Endothelial cell of umbilical vein (primary cell): ENCODE data around the gene CTU1. TPM values are rescaled to one million over a fixed set of nuclear protein-coding genes. Genes with fewer than 3 reads are reported as not detected.
A peak's percentile ranks its signal among the peaks of the same experiment; 100 is the strongest.

Experiments
- BruUV-seq: library from RNA; stranded (reverse); fragments of 400-500 nt; replicated peaks from 2 replicates; lab custom pipeline; 2021; lab: Mats Ljungman, UMichigan
- CTCF ChIA-PET: fragments of 300-600, 350-600 bp; sonication (Branson Sonifier 250); formaldehyde crosslinking; loops from one replicate; lab custom pipeline; 2021; ENCODE audit warnings: antibody characterized with exemption, inconsistent platforms; lab: Charles Lee
- POLR2A ChIA-PET: fragments of 300-600, 350-600 bp; sonication (Branson Sonifier 250); formaldehyde crosslinking; loops from one replicate; lab custom pipeline; 2021; ENCODE audit warnings: antibody characterized with exemption, inconsistent platforms; lab: Charles Lee
- DNase-seq: peaks from one replicate; pipeline ENCODE4 v3.0.0-alpha.2; 2011; ENCODE audit warnings: low read depth, low spot score
- FAIRE-seq: peaks from 2 replicates; lab custom pipeline; 2011; peaks lifted over from hg19 to GRCh38; lab: Jason Lieb, UNC
- H2AFZ ChIP-seq: 2 replicates; pipeline ENCODE4 v1.6.0; 2012; ENCODE audit warnings: low read depth, low read length, control low read depth, inconsistent platforms
- H3K27ac ChIP-seq: 2 replicates; pipeline ENCODE4 v1.5.1; 2011; ENCODE audit warnings: low read depth, mild to moderate bottlenecking, control low read depth, low read length, moderate library complexity; ENCODE audit not compliant: insufficient read depth
- H3K27me3 ChIP-seq, 2 experiments: 2 replicates each; pipeline versions ENCODE4 v1.6.0 to v1.6.1; 2011; ENCODE audit warnings: low read length in 2 of 2, mixed read lengths in 1 of 2; ENCODE audit not compliant: control insufficient read depth in 2 of 2, insufficient read depth in 2 of 2
- H3K36me3 ChIP-seq, 2 experiments: 2 replicates in 1 of 2; 3 replicates in 1 of 2; pipeline ENCODE4 v1.5.1; 2011; ENCODE audit warnings: low read length in 2 of 2, mild to moderate bottlenecking in 1 of 2, moderate library complexity in 1 of 2; ENCODE audit not compliant: control insufficient read depth in 2 of 2, insufficient read depth in 2 of 2; ENCODE audit errors: extremely low read depth in 1 of 2
- H3K4me1 ChIP-seq: 3 replicates; pipeline ENCODE4 v1.5.1; 2011; ENCODE audit warnings: mild to moderate bottlenecking, low read length; ENCODE audit not compliant: control insufficient read depth, insufficient read depth; ENCODE audit errors: extremely low read depth
- H3K4me2 ChIP-seq: 2 replicates; pipeline ENCODE4 v1.6.1; 2011; ENCODE audit warnings: low read length, control low read depth, mixed read lengths; ENCODE audit not compliant: insufficient read depth
- H3K4me3 ChIP-seq, 3 experiments: fragments of 200-600 bp in 1 of 3; sonication (generic), shearing (Covaris generic) in 1 of 3; replicated peaks in 1 of 3; 2 replicates each; pipeline ENCODE4 v1.5.1; 2011 to 2016; ENCODE audit warnings: control low read depth in 3 of 3, low read length in 3 of 3, mild to moderate bottlenecking in 2 of 3, inconsistent platforms in 1 of 3, low read depth in 1 of 3, moderate library complexity in 1 of 3; ENCODE audit not compliant: insufficient read depth in 1 of 3
- H3K79me2 ChIP-seq: 2 replicates; pipeline ENCODE4 v1.6.0; 2012; ENCODE audit warnings: low read length, inconsistent platforms; ENCODE audit not compliant: control insufficient read depth, insufficient read depth
- H3K9ac ChIP-seq: replicated peaks from 2 replicates; pipeline ENCODE3; 2011; ENCODE audit warnings: low read length, control low read depth; ENCODE audit not compliant: insufficient read depth; ENCODE audit errors: extremely low read depth
- H3K9me1 ChIP-seq: replicated peaks from 3 replicates; pipeline ENCODE4 v1.6.0; 2011; ENCODE audit warnings: mild to moderate bottlenecking, low read length; ENCODE audit not compliant: control insufficient read depth, insufficient read depth; ENCODE audit errors: extremely low read depth
- H3K9me3 ChIP-seq: replicated peaks from 2 replicates; pipeline ENCODE4 v1.5.1; 2012; ENCODE audit warnings: low read length, inconsistent platforms; ENCODE audit not compliant: control insufficient read depth, insufficient read depth
- H4K20me1 ChIP-seq: replicated peaks from 2 replicates; pipeline ENCODE3; 2011; ENCODE audit warnings: mild to moderate bottlenecking, low read length; ENCODE audit not compliant: control insufficient read depth, insufficient read depth; ENCODE audit errors: extremely low read depth
- CTCF ChIP-seq, 2 donors: IDR thresholded peaks; 1 replicate in 1 of 2; 2 replicates in 1 of 2; pipeline ENCODE4 v1.5.1; 2011; ENCODE audit warnings: low read length in 2 of 2, mild to moderate bottlenecking in 2 of 2, moderate library complexity in 2 of 2, control low read depth in 1 of 2, inconsistent platforms in 1 of 2, low read depth in 1 of 2; ENCODE audit not compliant: insufficient read depth in 1 of 2; ENCODE audit errors: extremely low read depth in 1 of 2
- EZH2 ChIP-seq: IDR thresholded peaks from 2 replicates; pipeline ENCODE4 v1.6.1; 2012; ENCODE audit warnings: borderline replicate concordance, low read depth, mild to moderate bottlenecking, moderate library complexity, low read length, inconsistent platforms; ENCODE audit not compliant: severe bottlenecking
- FOS ChIP-seq: IDR thresholded peaks from 2 replicates; pipeline ENCODE4 v1.6.1; 2011; ENCODE audit warnings: mild to moderate bottlenecking, low read length, moderate library complexity, borderline replicate concordance; ENCODE audit not compliant: insufficient read depth
- GATA2 ChIP-seq: IDR thresholded peaks from 2 replicates; pipeline ENCODE4 v1.7.0; 2011; ENCODE audit warnings: low read depth, mild to moderate bottlenecking, moderate library complexity, mixed read lengths, low read length; ENCODE audit not compliant: insufficient read length, insufficient read depth
- JUN ChIP-seq: IDR thresholded peaks from 2 replicates; pipeline ENCODE4 v1.6.1; 2011; ENCODE audit warnings: borderline replicate concordance, low read depth; ENCODE audit not compliant: insufficient read length, insufficient read depth
- MYC ChIP-seq: IDR thresholded peaks from one replicate; pipeline ENCODE4 v1.6.1; 2011; ENCODE audit warnings: mild to moderate bottlenecking, low read depth, low read length
- POLR2A ChIP-seq: IDR thresholded peaks from 2 replicates; pipeline ENCODE4 v1.6.1; 2012; ENCODE audit warnings: low read depth, mild to moderate bottlenecking, control low read depth, low read length
- POLR2AphosphoS5 ChIP-seq: IDR thresholded peaks from 2 replicates; pipeline ENCODE4 v1.6.1; 2012; ENCODE audit warnings: low read depth, mild to moderate bottlenecking, control low read depth, low read length, moderate library complexity; ENCODE audit not compliant: insufficient read depth
- dilution Hi-C: fragments of 300-500 bp; cut with MboI; formaldehyde crosslinking; loops from one replicate; pipeline ENCODE4 v1.15.0; 2019; ENCODE audit warnings: low sequenced_read_pairs; ENCODE audit not compliant: extremely low pct_ligation_motif_present
- intact Hi-C: fragments of 100-400 bp; cut with micrococcal nuclease; formaldehyde crosslinking; loops from one replicate; pipeline ENCODE4 v1.10.0; 2022
- polyA plus RNA-seq, 4 experiments: library from polyadenylated mRNA; depleted of rRNA in 3 of 4; stranded (reverse) in 3 of 4; unstranded in 1 of 4; fragments of >200 nt; gene quantifications; 2 replicates each; pipeline versions ENCODE4 v1.2.1 to v1.2.3, GENCODE V29; 2011 to 2012; ENCODE audit warnings: missing spikeins in 1 of 4
- total RNA-seq: library from RNA; stranded (reverse); gene quantifications from 2 replicates; pipeline ENCODE4 v1.2.3, GENCODE V29; 2021
- TF ChIP-seq, protein P1 (sequence below): IDR thresholded peaks from 2 replicates; pipeline ENCODE4 v1.6.1; 2011; ENCODE audit not compliant: insufficient read depth, insufficient read length

The CTU1 gene
- total and polyA plus RNA-seq, 2 donors (not counting 3 experiments of a cell fraction or from before 2014, with no cell fraction given): 6.1 to 8.7 TPM

- POLR2A ChIA-PET: no interaction called here
- H3K27ac ChIP-seq: no peak overlapping the region
- peaks cover 0 to 5% of the 10 kb centered on the region in 2 experiments for H3K27me3 ChIP-seq
- peak overlapping the region; percentile 34 for H2AFZ ChIP-seq
- no peak overlapping the region for H3K4me2 ChIP-seq
- H3K36me3 ChIP-seq: no peaks in the 10 kb centered on the region
- intact Hi-C loops (no loop called here), dilution Hi-C loops (no loop called here)
- no peaks in the 10 kb centered on the region for H3K4me1 ChIP-seq
- no peaks in the 10 kb centered on the region for H3K79me2 ChIP-seq
- BruUV-seq: no TSS peak
- FAIRE-seq (no peak), DNase-seq (no peak)
- no peaks in the 10 kb centered on the region for H4K20me1 ChIP-seq
- H3K9me3 ChIP-seq: no peaks in the 10 kb centered on the region
- H3K9me1 ChIP-seq: no peaks in the 10 kb centered on the region
- no peak overlapping the region for H3K9ac ChIP-seq
- no peak overlapping the region for H3K4me3 ChIP-seq
- CTCF ChIA-PET: no interaction called here
- TF ChIP-seq, protein P1, sequence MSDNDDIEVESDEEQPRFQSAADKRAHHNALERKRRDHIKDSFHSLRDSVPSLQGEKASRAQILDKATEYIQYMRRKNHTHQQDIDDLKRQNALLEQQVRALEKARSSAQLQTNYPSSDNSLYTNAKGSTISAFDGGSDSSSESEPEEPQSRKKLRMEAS: no peak
- TF ChIP-seq FOS (no peak), EZH2 (no peak), JUN (no peak), POLR2A (no peak), POLR2AphosphoS5 (no peak), CTCF (IDR thresholded peaks at IDR 0.05; ENCODE audit: extremely low read depth in 1 of 2, insufficient read depth in 1 of 2, low read depth in 1 of 2, low read length in 2 of 2) (no peak), GATA2 (no peak), MYC (no peak)
These were observed 28.8 kb upstream of the CTU1 start for GRCh38 chr19:51136851-51137551.
